Activated B cell treated with CpG ODN at 0.5 μM for 24 hours (primary cell): ENCODE measurements around the gene GTF2A2. TPM values are rescaled to one million over a fixed set of nuclear protein-coding genes. Genes with fewer than 3 reads are reported as not detected.
"Not testable (repeated sequence)": the region's sequence is repeated elsewhere in the genome, so short reads cannot be mapped to it uniquely, and the experiment has no call there.

Experiments
- ATAC-seq: fragments of 200-7000 bp; cut with Tn5 transposase; one replicate; pipeline ENCODE4 v1.10.0; 2021; ENCODE audit warnings: low read depth, mild to moderate bottlenecking, moderate library complexity
- CTCF ChIA-PET: fragments of 350-600 bp; sonication (Branson Sonifier 250); formaldehyde crosslinking; loops from one replicate; lab custom pipeline; 2021; ENCODE audit warnings: antibody characterized with exemption; lab: Charles Lee
- POLR2A ChIA-PET: fragments of 350-600 bp; sonication (Branson Sonifier 250); formaldehyde crosslinking; loops from one replicate; lab custom pipeline; 2021; ENCODE audit warnings: antibody characterized with exemption; lab: Charles Lee
- DNase-seq: peaks from one replicate; pipeline ENCODE4 v3.0.0; 2022
- H3K27ac Mint-ChIP-seq: one replicate; pipeline ENCODE4 v1.8.0; 2020; ENCODE audit warnings: mixed read lengths
- H3K27me3 Mint-ChIP-seq: one replicate; pipeline ENCODE4 v1.8.0; 2021; ENCODE audit warnings: mixed read lengths
- H3K36me3 Mint-ChIP-seq: one replicate; pipeline ENCODE4 v1.8.0; 2021; ENCODE audit warnings: low read depth, mixed read lengths
- H3K4me1 Mint-ChIP-seq: one replicate; pipeline ENCODE4 v1.8.0; 2021; ENCODE audit warnings: mixed read lengths
- H3K4me3 Mint-ChIP-seq: one replicate; pipeline ENCODE4 v1.8.0; 2020; ENCODE audit warnings: mild to moderate bottlenecking, mixed read lengths
- H3K9me3 Mint-ChIP-seq: one replicate; pipeline ENCODE4 v1.8.0; 2020; ENCODE audit warnings: mixed read lengths
- intact Hi-C: fragments of 100-400 bp; cut with micrococcal nuclease; formaldehyde crosslinking; loops from one replicate; pipeline ENCODE4 v1.15.1; 2024
- total RNA-seq: library from RNA; stranded (reverse); gene quantifications from 2 replicates; pipeline ENCODE4 v1.2.3, GENCODE V29; 2022
- TF ChIP-seq, protein P1 (sequence below): fragments of 200-600 bp; IDR thresholded peaks from one replicate; pipeline ENCODE4 v1.8.0; 2022; ENCODE audit warnings: antibody characterized with exemption, mild to moderate bottlenecking

GTF2A2 gene
- total RNA-seq, 1 donor from 2014 or later: 77.4 TPM

DNA sequence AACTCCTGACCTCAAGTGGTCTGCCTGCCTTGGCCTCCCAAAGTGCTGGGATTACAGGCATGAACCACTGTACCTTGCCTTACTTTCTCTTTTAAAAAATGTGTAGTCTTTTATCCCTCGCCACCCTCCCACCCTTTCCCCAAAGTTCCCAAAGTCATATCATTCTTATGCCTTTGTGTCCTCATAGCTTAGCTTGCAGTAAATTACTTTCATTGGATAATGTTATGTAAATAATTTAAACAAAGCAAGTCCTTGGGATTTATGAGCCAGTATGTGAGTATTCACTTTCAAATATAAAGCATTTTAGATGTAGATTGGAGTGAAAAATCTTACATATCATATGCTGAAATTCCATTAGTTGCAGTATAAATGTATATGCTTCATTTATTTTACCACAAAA, 11.0 kb downstream of the GTF2A2 start:
- ChIA-PET CTCF (interaction anchor here (1.2 kb wide), 1 partner anchor 114 kb away, joined by 3 read pairs; no protein-coding TSS in a partner anchor), POLR2A (interaction anchor here (0.7 kb wide), 2 partner anchors 12 to 827 kb away, joined by 3 read pairs; no protein-coding TSS in a partner anchor)
- Mint-ChIP-seq H3K4me3 (no peak overlapping the region), H3K4me1 (no peaks in the 10 kb centered on the region), H3K27ac (no peak overlapping the region), H3K27me3 (no peaks in the 10 kb centered on the region), H3K36me3 (peaks cover 51% of the 10 kb centered on the region), H3K9me3 (no peaks in the 10 kb centered on the region)
- TF ChIP-seq, protein P1, sequence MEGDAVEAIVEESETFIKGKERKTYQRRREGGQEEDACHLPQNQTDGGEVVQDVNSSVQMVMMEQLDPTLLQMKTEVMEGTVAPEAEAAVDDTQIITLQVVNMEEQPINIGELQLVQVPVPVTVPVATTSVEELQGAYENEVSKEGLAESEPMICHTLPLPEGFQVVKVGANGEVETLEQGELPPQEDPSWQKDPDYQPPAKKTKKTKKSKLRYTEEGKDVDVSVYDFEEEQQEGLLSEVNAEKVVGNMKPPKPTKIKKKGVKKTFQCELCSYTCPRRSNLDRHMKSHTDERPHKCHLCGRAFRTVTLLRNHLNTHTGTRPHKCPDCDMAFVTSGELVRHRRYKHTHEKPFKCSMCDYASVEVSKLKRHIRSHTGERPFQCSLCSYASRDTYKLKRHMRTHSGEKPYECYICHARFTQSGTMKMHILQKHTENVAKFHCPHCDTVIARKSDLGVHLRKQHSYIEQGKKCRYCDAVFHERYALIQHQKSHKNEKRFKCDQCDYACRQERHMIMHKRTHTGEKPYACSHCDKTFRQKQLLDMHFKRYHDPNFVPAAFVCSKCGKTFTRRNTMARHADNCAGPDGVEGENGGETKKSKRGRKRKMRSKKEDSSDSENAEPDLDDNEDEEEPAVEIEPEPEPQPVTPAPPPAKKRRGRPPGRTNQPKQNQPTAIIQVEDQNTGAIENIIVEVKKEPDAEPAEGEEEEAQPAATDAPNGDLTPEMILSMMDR: no peak
- intact Hi-C loops: loop anchor here (5.0 kb wide), 1 partner anchor 379 kb away; no protein-coding TSS in a partner anchor
- no peak for DNase-seq
- no peak for ATAC-seq

DNA sequence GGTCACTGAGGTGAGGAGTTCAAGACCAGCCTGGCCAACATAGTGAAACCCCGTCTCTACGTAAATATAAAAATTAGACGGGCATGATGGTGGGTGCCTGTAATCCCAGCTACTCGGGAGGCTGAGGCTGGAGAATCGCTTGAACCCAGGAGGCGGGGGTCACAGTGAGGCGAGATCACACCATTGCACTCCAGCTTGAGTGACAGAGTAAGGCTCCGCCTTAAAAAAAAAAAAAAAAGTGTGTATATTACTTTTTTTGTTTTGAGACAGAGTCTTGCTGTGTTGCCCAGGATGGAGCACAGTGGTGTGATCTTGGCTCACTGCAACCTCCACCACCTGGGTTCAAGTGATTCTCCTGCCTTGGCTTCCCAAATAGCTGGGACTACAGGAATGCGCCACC, 11.5 kb downstream of the GTF2A2 start:
- H3K4me1 Mint-ChIP-seq, CTCF ChIA-PET, H3K9me3 Mint-ChIP-seq, DNase-seq, H3K27ac Mint-ChIP-seq, H3K27me3 Mint-ChIP-seq, ATAC-seq, H3K4me3 Mint-ChIP-seq: not testable (repeated sequence)
- H3K36me3 Mint-ChIP-seq: peaks cover 54% of the 10 kb centered on the region
- intact Hi-C loops: loop anchor here (5.0 kb wide), 1 partner anchor 379 kb away; no protein-coding TSS in a partner anchor
- POLR2A ChIA-PET: interaction anchor here (0.7 kb wide), 2 partner anchors 11 to 827 kb away, joined by 3 read pairs; no protein-coding TSS in a partner anchor

DNA sequence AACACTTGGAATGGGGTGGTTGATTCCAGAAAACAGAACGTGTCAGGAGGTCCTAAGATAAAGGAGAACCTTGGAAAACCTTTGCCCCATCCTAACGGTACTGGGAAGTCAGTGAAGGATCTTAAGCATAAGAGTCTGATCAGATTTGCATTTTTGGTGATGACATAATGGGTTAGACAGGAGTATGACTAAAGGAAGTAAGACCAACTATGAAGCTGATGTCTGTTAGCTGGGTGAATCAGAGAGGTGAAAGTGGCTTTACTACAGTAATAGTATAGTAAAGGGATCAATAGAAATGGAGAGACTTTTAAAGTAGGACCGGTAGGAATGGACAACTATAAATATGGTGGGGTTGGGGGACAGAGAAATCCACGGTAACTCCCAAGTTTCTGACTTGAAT, 12.6 kb downstream of the GTF2A2 start:
- H3K4me1 Mint-ChIP-seq: no peaks in the 10 kb centered on the region
- no peak for DNase-seq
- H3K27ac Mint-ChIP-seq: no peak overlapping the region
- H3K9me3 Mint-ChIP-seq: no peaks in the 10 kb centered on the region
- H3K27me3 Mint-ChIP-seq: no peaks in the 10 kb centered on the region
- POLR2A ChIA-PET: interaction anchor here (0.5 kb wide), 1 partner anchor 994 kb away, joined by 3 read pairs; no protein-coding TSS in a partner anchor
- peaks cover 53% of the 10 kb centered on the region for H3K36me3 Mint-ChIP-seq
- TF ChIP-seq, protein P1: no peak
- H3K4me3 Mint-ChIP-seq: no peak overlapping the region
- ATAC-seq: no peak
- intact Hi-C loops: loop anchor here (5.0 kb wide), 1 partner anchor 377 kb away; no protein-coding TSS in a partner anchor
- CTCF ChIA-PET: interaction anchor here (1.5 kb wide), 1 partner anchor 112 kb away, joined by 3 read pairs; no protein-coding TSS in a partner anchor

DNA sequence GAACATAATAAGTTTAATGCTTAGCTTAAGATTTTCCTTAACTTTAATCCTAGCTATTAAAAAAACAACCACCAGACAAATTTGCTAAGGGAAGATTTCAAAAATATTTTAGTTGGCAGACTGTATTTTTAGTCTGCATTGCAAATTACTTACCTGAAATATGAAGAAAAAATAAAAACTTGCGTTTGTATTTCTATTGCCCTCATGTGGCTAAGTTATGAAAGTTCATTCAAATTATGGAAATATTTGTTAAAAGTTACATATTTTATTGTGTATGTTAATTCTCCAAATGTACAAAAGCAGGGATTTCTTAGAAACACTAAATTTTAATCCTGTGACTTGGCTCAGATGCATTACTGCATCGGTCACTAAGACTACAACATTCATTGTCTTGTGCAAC, 15.0 kb downstream of the GTF2A2 start:
- intact Hi-C loops: no loop called here
- Mint-ChIP-seq H3K4me3 (no peak overlapping the region), H3K27ac (no peak overlapping the region), H3K9me3 (no peaks in the 10 kb centered on the region), H3K27me3 (no peaks in the 10 kb centered on the region), H3K36me3 (peaks cover 63% of the 10 kb centered on the region), H3K4me1 (no peaks in the 10 kb centered on the region)
- TF ChIP-seq, protein P1: no peak
- CTCF ChIA-PET: interaction anchor here (1.9 kb wide), 1 partner anchor 109 kb away, joined by 11 read pairs; no protein-coding TSS in a partner anchor
- POLR2A ChIA-PET: interaction anchor here (0.6 kb wide), 1 partner anchor 10 kb away, joined by 3 read pairs; no protein-coding TSS in a partner anchor
- ATAC-seq: no peak
- no peak for DNase-seq

DNA sequence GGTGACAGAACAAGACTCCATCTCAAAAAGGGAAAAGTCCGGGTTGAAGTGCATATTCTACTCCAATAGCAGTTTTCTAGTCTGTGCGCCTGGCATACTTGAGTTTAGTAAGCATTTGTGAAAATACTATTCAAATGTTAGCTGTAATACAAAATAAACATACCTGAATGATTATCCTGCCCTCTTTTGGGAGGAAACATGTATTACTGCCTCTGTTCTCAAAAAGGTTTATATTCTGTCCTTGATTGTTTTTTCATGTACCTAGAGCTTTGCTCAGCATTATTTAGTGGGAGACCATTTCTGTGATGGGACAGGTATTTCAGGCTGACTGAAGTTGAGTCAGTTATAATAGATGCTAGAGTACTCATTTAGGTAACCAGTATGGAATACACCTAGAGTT, 19.8 kb downstream of the GTF2A2 start:
- H3K27me3 Mint-ChIP-seq, H3K4me1 Mint-ChIP-seq, DNase-seq, H3K9me3 Mint-ChIP-seq, H3K4me3 Mint-ChIP-seq, POLR2A ChIA-PET, ATAC-seq, H3K27ac Mint-ChIP-seq: not testable (repeated sequence)
- intact Hi-C loops: loop anchor here (5.0 kb wide), 1 partner anchor 105 kb away; no protein-coding TSS in a partner anchor
- CTCF ChIA-PET: interaction anchor here (1.4 kb wide), 1 partner anchor 104 kb away, joined by 7 read pairs; no protein-coding TSS in a partner anchor
- H3K36me3 Mint-ChIP-seq: peaks cover 56% of the 10 kb centered on the region

DNA sequence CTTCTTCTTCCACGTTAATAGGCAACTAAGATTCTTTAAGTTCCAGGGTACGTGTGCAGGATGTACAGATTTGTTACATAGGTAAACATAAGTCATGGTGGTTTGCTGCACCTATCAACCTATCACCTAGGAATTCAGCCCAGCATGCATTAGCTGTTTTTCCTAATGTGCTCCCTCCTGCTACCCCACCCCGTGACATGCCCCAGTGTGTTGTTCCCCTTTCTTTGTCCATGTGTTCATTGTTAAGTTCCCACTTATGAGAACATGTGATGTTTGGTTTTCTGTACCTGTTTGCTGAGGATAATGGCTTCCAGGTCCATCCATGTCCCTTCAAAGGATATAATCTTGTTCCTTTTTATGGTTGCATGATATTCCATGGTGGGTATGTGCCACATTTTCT, 21.1 kb downstream of the GTF2A2 start:
- TF ChIP-seq, protein P1: no peak
- Mint-ChIP-seq H3K4me3 (no peak overlapping the region), H3K27me3 (no peaks in the 10 kb centered on the region), H3K36me3 (peaks cover 45% of the 10 kb centered on the region), H3K27ac (no peak overlapping the region), H3K4me1 (no peaks in the 10 kb centered on the region), H3K9me3 (no peaks in the 10 kb centered on the region)
- intact Hi-C loops: loop anchor here (5.0 kb wide), 1 partner anchor 104 kb away; no protein-coding TSS in a partner anchor
- ChIA-PET POLR2A (no interaction called here), CTCF (interaction anchor here (1.0 kb wide), 1 partner anchor 21 kb away, joined by 3 read pairs; no protein-coding TSS in a partner anchor)
- ATAC-seq (no peak), DNase-seq (no peak)
